Upper lobe of left lung (tissue), 6 donors: ENCODE data around the gene DEFB118. TPM values are rescaled to one million over a fixed set of nuclear protein-coding genes. Genes with fewer than 3 reads are reported as not detected.
"Not testable (repeated sequence)": the region's sequence is repeated elsewhere in the genome, so short reads cannot be mapped to it uniquely, and the experiment has no call there.

Experiments used
- ATAC-seq, 2 donors: fragments of 200-7000 bp; cut with Tn5 transposase; one replicate each; pipeline ENCODE4 v1.9.1; 2022; ENCODE audit warnings: mild to moderate bottlenecking in 2 of 2, moderate library complexity in 2 of 2; ENCODE audit not compliant: low FRiP score in 2 of 2
- DNase-seq, 2 donors: peaks; one replicate each; pipeline ENCODE4 v3.0.0-alpha.2; 2019 to 2020
- H3K27ac ChIP-seq, 4 donors: fragments of 200-600 bp; sonication (generic); one replicate each; pipeline ENCODE4 v1.5.1; 2016 to 2019
- H3K27me3 ChIP-seq, 4 donors: fragments of 200-600 bp; sonication (generic); one replicate each; pipeline ENCODE4 v1.5.1; 2017 to 2019
- H3K36me3 ChIP-seq, 4 donors: fragments of 200-600 bp; sonication (generic); one replicate each; pipeline ENCODE4 v1.5.1; 2016 to 2019
- H3K4me1 ChIP-seq, 4 donors: fragments of 200-600 bp; sonication (generic); one replicate each; pipeline ENCODE4 v1.5.1; 2018 to 2019
- H3K4me3 ChIP-seq, 4 donors: fragments of 200-600 bp; sonication (generic); one replicate each; pipeline ENCODE4 v1.5.1; 2017 to 2019; ENCODE audit warnings: mild to moderate bottlenecking in 2 of 4, moderate library complexity in 1 of 4
- H3K9me3 ChIP-seq, 4 donors: fragments of 200-600 bp; sonication (generic); one replicate each; pipeline ENCODE4 v1.5.1; 2018 to 2019
- EP300 ChIP-seq, 4 donors: sonication (generic); formaldehyde crosslinking; IDR thresholded peaks; one replicate each; pipeline ENCODE4 v1.5.1; 2017; ENCODE audit warnings: antibody characterized with exemption in 4 of 4, control low read depth in 2 of 4
- POLR2A ChIP-seq, 4 donors: fragments of 450-650 bp; IDR thresholded peaks; one replicate each; pipeline ENCODE4 v1.5.1; 2016 to 2017; ENCODE audit warnings: antibody characterized with exemption in 4 of 4, mild to moderate bottlenecking in 2 of 4
- POLR2AphosphoS5 ChIP-seq, 2 donors: sonication (generic); formaldehyde crosslinking; IDR thresholded peaks; one replicate each; pipeline ENCODE4 v1.5.1; 2017; ENCODE audit warnings: antibody characterized with exemption in 2 of 2
- WGBS, 2 donors: methylation state at CpG; one replicate each; pipeline ENCODE4 v1.1.5; 2017 to 2018; 5-methylcytosine and 5-hydroxymethylcytosine counted together
- total RNA-seq, 6 donors: library from RNA; depleted of rRNA in 4 of 6; stranded (reverse); fragments of >200 nt in 4 of 6; gene quantifications; one replicate each; pipeline versions ENCODE4 v1.1.0 to v1.2.1, GENCODE V29; 2016 to 2021
- TF ChIP-seq, protein P1 (sequence below), 6 experiments: fragments of 450-650 bp in 4 of 6; fragments of 200-600 bp in 2 of 6; sonication (generic) in 2 of 6; IDR thresholded peaks; one replicate each; pipeline ENCODE4 v1.5.1; 2016 to 2019; ENCODE audit warnings: antibody characterized with exemption in 6 of 6
- donor health status: DM: no; HTN: no; CAD: no; lungs with moderate emphysema.
- donor health status: DM: no; HTN: yes; CAD: no; lungs with severe emphysema.

Gene DEFB118
- total RNA-seq, 6 donors from 2014 or later = not detected

- no peaks in the 10 kb centered on the region for H3K27me3 ChIP-seq
Measured at GRCh38 chr20:31363295-31363694, 5.1 kb upstream of the DEFB118 start.

GRCh38 chr20:31364272-31364671 lies 4.1 kb upstream of the DEFB118 start:
- not testable (repeated sequence) for H3K27me3 ChIP-seq, ATAC-seq, H3K36me3 ChIP-seq, H3K27ac ChIP-seq, H3K4me1 ChIP-seq, H3K4me3 ChIP-seq, DNase-seq, H3K9me3 ChIP-seq
- 66 to 75% methylated on average over 5 of the region's 5 CpGs for WGBS, 2 donors

More at GRCh38 chr20:31363295-31363694, 5.1 kb upstream of the DEFB118 start:
- peaks cover 0 to 9% (median 0%) of the 10 kb centered on the region in 4 donors for H3K9me3 ChIP-seq
- TF ChIP-seq EP300 (IDR thresholded peaks at IDR 0.05) (no peak), POLR2AphosphoS5 (IDR thresholded peaks at IDR 0.05) (no peak), POLR2A (IDR thresholded peaks at IDR 0.05) (no peak)
- TF ChIP-seq, protein P1, sequence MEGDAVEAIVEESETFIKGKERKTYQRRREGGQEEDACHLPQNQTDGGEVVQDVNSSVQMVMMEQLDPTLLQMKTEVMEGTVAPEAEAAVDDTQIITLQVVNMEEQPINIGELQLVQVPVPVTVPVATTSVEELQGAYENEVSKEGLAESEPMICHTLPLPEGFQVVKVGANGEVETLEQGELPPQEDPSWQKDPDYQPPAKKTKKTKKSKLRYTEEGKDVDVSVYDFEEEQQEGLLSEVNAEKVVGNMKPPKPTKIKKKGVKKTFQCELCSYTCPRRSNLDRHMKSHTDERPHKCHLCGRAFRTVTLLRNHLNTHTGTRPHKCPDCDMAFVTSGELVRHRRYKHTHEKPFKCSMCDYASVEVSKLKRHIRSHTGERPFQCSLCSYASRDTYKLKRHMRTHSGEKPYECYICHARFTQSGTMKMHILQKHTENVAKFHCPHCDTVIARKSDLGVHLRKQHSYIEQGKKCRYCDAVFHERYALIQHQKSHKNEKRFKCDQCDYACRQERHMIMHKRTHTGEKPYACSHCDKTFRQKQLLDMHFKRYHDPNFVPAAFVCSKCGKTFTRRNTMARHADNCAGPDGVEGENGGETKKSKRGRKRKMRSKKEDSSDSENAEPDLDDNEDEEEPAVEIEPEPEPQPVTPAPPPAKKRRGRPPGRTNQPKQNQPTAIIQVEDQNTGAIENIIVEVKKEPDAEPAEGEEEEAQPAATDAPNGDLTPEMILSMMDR (IDR thresholded peaks at IDR 0.05) = no peak
- DNase-seq = no peak
- ATAC-seq = no peak
- no peak overlapping the region for H3K4me3 ChIP-seq
- H3K36me3 ChIP-seq = no peaks in the 10 kb centered on the region
- H3K27ac ChIP-seq = no peak overlapping the region
- WGBS, 2 donors = 69 to 73% methylated on average over 4 of the region's 4 CpGs
- H3K4me1 ChIP-seq = no peaks in the 10 kb centered on the region

DNA sequence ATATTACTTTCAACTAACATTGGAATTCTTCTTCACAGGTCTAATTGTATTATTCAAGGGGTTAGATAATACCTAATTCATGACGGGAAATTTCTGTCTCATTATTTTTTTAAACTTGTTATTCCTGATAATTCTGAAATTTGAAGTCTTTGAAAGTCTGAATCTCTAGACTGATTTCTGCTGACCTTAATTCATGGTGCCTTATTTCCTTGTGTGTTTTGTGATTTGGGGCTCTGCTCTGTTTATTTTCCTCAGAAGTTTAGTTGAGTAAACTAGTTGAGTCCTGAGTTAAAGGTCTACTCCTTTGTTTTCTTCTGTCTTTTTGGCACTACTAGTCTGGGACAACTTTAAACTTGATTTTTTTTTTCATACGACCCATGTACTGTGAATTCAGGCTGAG lies 5.9 kb downstream of the DEFB118 start:
- no peak for ATAC-seq
- Histone ChIP-seq H3K36me3 (no peaks in the 10 kb centered on the region), H3K27ac (no peak overlapping the region), H3K4me3 (no peak overlapping the region), H3K4me1 (no peaks in the 10 kb centered on the region), H3K27me3 (no peaks in the 10 kb centered on the region), H3K9me3 (no peaks in the 10 kb centered on the region)
- 58 to 72% methylated on average over 2 of the region's 2 CpGs for WGBS, 2 donors
- TF ChIP-seq POLR2A (IDR thresholded peaks at IDR 0.05) = no peak
- no peak for TF ChIP-seq POLR2AphosphoS5 (IDR thresholded peaks at IDR 0.05)
- no peak for TF ChIP-seq EP300 (IDR thresholded peaks at IDR 0.05)
- TF ChIP-seq, protein P1 (IDR thresholded peaks at IDR 0.05) = no peak
- DNase-seq = no peak

DNA sequence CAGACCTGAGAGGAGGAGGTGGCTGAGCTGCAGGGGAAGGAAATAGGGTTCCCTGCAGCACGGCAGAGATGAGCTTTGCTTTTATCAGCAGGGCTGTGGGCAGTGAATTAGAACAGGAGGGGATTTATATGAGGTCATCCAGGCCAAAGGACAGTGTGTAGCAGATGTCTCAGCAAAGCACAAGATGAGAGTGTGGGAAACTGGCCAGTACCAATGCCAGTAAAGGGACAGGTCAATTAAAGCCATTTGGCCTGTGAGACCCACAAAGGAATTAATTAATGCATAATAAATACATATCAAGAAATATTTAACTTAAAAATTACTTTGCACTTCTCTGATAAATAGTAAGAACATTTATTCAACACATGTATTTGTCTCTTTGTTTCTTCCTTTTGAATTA lies 22.1 kb downstream of the DEFB118 start, which contains the start of gene DEFB119:
Gene DEFB119 (minus strand): TSS at position 101 of the 400 bp plus-strand sequence. CDS start 107 bp downstream, outside the sequence.
- ATAC-seq = no peak
- Histone ChIP-seq H3K27me3 (no peaks in the 10 kb centered on the region), H3K4me1 (no peaks in the 10 kb centered on the region), H3K36me3 (no peaks in the 10 kb centered on the region), H3K9me3 (no peaks in the 10 kb centered on the region), H3K27ac (no peak within 1 kb of the TSS), H3K4me3 (no peak within 1 kb of the TSS)
- WGBS, 2 donors = 45 to 50% methylated on average over 1 of the region's 1 CpG
- TF ChIP-seq, protein P1 (IDR thresholded peaks at IDR 0.05) = no peak
- TF ChIP-seq POLR2A (IDR thresholded peaks at IDR 0.05) = no peak
- TF ChIP-seq EP300 (IDR thresholded peaks at IDR 0.05) = no peak
- no peak for TF ChIP-seq POLR2AphosphoS5 (IDR thresholded peaks at IDR 0.05)
- no peak for DNase-seq

DNA sequence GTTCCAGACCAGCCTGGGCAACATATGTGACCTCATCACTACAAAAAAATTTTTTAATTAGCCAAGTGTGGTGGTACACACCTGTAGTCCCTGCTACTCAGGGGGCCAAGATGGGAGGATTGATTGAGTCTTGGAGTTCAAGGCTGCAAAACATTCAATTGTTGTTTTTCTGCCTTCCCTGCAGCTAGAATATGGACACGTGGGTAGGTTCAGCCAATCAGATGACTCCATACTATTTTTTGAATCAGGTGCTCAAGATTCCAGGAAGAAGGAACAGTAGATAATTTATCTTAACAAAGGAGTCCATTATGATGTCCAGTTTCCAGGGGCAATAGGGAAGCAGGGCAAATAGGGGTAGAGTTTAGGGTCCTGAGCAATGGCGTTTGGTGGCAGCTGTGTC lies 24.4 kb downstream of the DEFB118 start:
- TF ChIP-seq EP300 (IDR thresholded peaks at IDR 0.05) (no peak), POLR2AphosphoS5 (IDR thresholded peaks at IDR 0.05) (no peak), POLR2A (IDR thresholded peaks at IDR 0.05) (no peak)
- TF ChIP-seq, protein P1 (IDR thresholded peaks at IDR 0.05) = no peak

More for the DNA sequence above, 24.4 kb downstream of the DEFB118 start:
- DNase-seq = no peak
- Histone ChIP-seq H3K4me1 (no peaks in the 10 kb centered on the region), H3K36me3 (no peaks in the 10 kb centered on the region), H3K27ac (no peak overlapping the region), H3K4me3 (no peak overlapping the region), H3K9me3 (no peaks in the 10 kb centered on the region), H3K27me3 (no peaks in the 10 kb centered on the region)
- WGBS, 2 donors = 77 to 83% methylated on average over 2 of the region's 2 CpGs
- ATAC-seq = no peak
